ENCODE results near the gene RAB37. TPM values are rescaled to one million over a fixed set of nuclear protein-coding genes. Genes with fewer than 3 reads are reported as not detected.

RAB37 gene
- total and polyA plus RNA-seq, 4 experiments from 2014 or later, result 23.2 to 52.3 (median 36.8) TPM

DNA sequence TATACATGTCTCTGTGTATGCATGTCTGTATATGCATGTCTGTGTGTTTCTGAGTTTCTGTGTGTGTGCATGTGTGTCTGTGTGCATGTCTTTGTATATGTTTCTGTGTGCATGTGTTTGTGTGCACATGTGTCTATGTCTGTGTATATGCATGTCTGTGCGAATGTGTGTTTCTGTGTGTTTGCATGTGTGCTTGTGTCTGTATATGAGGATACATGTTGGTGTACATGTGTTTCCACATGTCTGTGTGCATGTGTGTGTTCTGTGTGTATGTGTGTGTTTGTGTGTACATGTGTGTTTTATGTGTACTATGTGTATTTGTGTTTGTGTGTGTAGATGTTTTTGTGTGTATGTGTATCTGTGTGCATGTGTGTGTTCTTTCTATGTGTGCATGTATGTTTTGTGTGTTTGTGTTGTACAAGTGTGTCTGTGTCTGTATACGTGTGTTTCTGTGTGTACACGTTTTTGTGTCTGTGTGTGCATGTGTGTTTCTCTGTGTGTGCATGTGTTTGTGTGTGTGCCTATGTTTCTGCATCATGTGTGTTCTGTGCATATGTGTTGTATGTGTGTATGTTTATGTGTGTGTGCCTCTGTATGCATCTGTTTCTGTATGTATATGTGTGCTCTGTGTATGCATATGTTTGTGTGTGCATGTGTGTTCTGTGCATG is 8.9 kb upstream of the RAB37 start:
- peaks cover 0 to 12% (median 6%) of the 10 kb centered on the region in 4 donors for H3K4me1 Mint-ChIP-seq
- CTCF ChIA-PET (ENCODE audit: partially characterized antibody), result no interaction called here
- no peak overlapping the region for H3K4me3 Mint-ChIP-seq
- no peaks in the 10 kb centered on the region for H3K9me3 ChIP-seq (ENCODE audit: control insufficient read depth in 1 of 2, low read length in 2 of 2)
- H3K9me3 Mint-ChIP-seq, result no peaks in the 10 kb centered on the region
- no peaks in the 10 kb centered on the region for H3K27me3 Mint-ChIP-seq
- POLR2A ChIA-PET (ENCODE audit: partially characterized antibody), result no interaction called here
- H3K27ac ChIP-seq (ENCODE audit: low read depth, low read length), result no peak overlapping the region
- H3K27ac Mint-ChIP-seq, result no peak overlapping the region
- peaks cover 32% of the 10 kb centered on the region for H3K4me1 ChIP-seq (ENCODE audit: insufficient read depth, low read length)
- H3K36me3 Mint-ChIP-seq, result no peaks in the 10 kb centered on the region
- intact Hi-C loops (cut with micrococcal nuclease), result no loop called here
- no peaks in the 10 kb centered on the region for H3K36me3 ChIP-seq (ENCODE audit: insufficient read depth, low read length)
- no peak overlapping the region for H3K4me3 ChIP-seq (ENCODE audit: low read length in 2 of 2)
- DNase-seq, result no peak
- no peaks in the 10 kb centered on the region for H3K27me3 ChIP-seq (ENCODE audit: insufficient read depth, low read length)

DNA sequence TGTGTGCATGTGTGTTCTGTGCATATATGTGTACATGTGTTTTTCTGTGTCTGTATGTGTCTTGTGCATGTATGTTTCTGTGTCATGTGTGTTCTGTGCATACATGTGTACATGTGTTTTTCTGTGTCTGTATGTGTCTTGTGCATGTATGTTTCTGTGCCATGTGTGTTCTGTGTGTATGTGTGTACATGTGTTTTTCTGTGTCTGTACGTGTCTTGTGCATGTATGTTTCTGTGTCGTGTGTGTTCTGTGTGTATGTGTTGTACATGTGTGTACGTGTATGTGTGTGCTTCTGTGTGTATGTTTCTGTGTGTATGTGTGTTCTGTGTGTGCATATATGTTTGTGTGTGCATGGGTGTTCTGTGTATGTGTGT is 8.4 kb upstream of the RAB37 start:
- Histone ChIP-seq H3K27ac (ENCODE audit: low read depth, low read length) (no peak overlapping the region), H3K4me1 (ENCODE audit: insufficient read depth, low read length) (peaks cover 32% of the 10 kb centered on the region), H3K4me3 (ENCODE audit: low read length in 2 of 2) (no peak overlapping the region), H3K36me3 (ENCODE audit: insufficient read depth, low read length) (no peaks in the 10 kb centered on the region), H3K9me3 (ENCODE audit: control insufficient read depth in 1 of 2, low read length in 2 of 2) (no peaks in the 10 kb centered on the region), H3K27me3 (ENCODE audit: insufficient read depth, low read length) (no peaks in the 10 kb centered on the region)
- no peak for DNase-seq
- no peaks in the 10 kb centered on the region for H3K27me3 Mint-ChIP-seq
- intact Hi-C loops (cut with micrococcal nuclease), result no loop called here
- ChIA-PET POLR2A (ENCODE audit: partially characterized antibody) (interaction anchor here (1.2 kb wide), 1 partner anchor 31 kb away, joined by 3 read pairs; no protein-coding TSS in a partner anchor), CTCF (ENCODE audit: partially characterized antibody) (interaction anchor here (1.0 to 2.6 kb wide), 2 partner anchors 10 to 71 kb away, joined by 3 to 10 read pairs; no protein-coding TSS in a partner anchor)
- H3K9me3 Mint-ChIP-seq, result no peaks in the 10 kb centered on the region
- peaks cover 0 to 12% (median 6%) of the 10 kb centered on the region in 4 donors for H3K4me1 Mint-ChIP-seq
- no peak overlapping the region for H3K4me3 Mint-ChIP-seq
- H3K27ac Mint-ChIP-seq, result no peak overlapping the region
- no peaks in the 10 kb centered on the region for H3K36me3 Mint-ChIP-seq

DNA sequence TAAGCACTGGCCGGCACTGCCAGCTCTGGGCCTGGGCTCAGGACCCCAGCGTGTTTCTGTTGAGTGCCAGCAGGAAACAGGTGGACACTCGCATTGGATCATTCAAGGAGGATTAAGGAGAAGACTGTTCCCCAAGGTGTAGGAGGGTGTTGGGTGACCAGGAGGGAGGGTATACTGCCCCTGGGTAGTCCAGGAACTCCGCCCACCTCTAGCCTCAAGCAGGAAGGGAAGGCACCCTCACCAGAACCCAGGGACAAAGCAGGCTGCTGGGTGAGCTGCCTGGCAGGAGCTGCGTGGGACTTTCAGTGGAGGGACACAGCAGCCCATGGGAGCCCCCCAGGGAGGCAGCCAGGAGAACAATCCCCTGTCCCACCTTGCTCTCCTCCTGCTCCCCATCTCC is 7.7 kb upstream of the RAB37 start:
- intact Hi-C loops (cut with micrococcal nuclease), result no loop called here
- peaks cover 32% of the 10 kb centered on the region for H3K4me1 ChIP-seq (ENCODE audit: insufficient read depth, low read length)
- no peaks in the 10 kb centered on the region for H3K36me3 ChIP-seq (ENCODE audit: insufficient read depth, low read length)
- no peaks in the 10 kb centered on the region for H3K27me3 ChIP-seq (ENCODE audit: insufficient read depth, low read length)
- H3K9me3 ChIP-seq (ENCODE audit: control insufficient read depth in 1 of 2, low read length in 2 of 2), result no peaks in the 10 kb centered on the region
- no peak overlapping the region for H3K27ac ChIP-seq (ENCODE audit: low read depth, low read length)
- H3K36me3 Mint-ChIP-seq, result no peaks in the 10 kb centered on the region
- H3K27me3 Mint-ChIP-seq, result no peaks in the 10 kb centered on the region
- H3K4me3 ChIP-seq (ENCODE audit: low read length in 2 of 2), result no peak overlapping the region
- H3K27ac Mint-ChIP-seq, result no peak overlapping the region
- CTCF ChIA-PET (ENCODE audit: partially characterized antibody), result interaction anchor here (1.0 to 2.6 kb wide), 3 partner anchors 9 to 72 kb away, joined by 3 to 10 read pairs (median 4); no protein-coding TSS in a partner anchor
- POLR2A ChIA-PET (ENCODE audit: partially characterized antibody), result interaction anchor here (0.7 to 1.8 kb wide), 4 partner anchors 9 to 30 kb away, joined by 3 to 5 read pairs (median 4); no protein-coding TSS in a partner anchor
- H3K9me3 Mint-ChIP-seq, result no peaks in the 10 kb centered on the region
- H3K4me1 Mint-ChIP-seq, result peaks cover 0 to 15% (median 8%) of the 10 kb centered on the region in 4 donors
- no peak for DNase-seq
- H3K4me3 Mint-ChIP-seq, result peak overlapping the region in 1 of 8 donors; percentile 15

DNA sequence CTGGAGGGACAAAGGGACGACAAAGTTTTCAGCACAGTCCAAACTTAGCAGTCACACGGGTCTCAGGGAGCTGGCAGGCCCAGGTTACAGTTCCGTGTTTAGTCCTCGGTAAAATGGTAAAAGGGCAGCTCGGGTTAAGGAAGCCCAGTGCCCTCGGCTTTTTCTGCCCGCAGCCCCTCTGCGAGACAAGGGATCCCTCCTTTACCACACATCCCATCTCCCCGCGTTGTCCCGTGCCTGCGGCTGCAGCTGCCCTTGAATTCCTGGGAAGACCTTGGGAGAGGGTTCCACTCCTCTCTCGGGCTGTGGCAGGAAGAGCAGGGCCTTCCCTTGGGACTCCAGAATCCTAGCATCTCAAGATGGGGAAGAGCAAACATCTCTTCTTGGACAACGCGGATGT is 7.2 kb upstream of the RAB37 start:
- ChIA-PET POLR2A (ENCODE audit: partially characterized antibody) (interaction anchor here (0.7 to 1.8 kb wide), 5 partner anchors 8 to 30 kb away, joined by 3 to 6 read pairs (median 4); no protein-coding TSS in a partner anchor), CTCF (ENCODE audit: partially characterized antibody) (interaction anchor here (1.3 to 2.6 kb wide), 2 partner anchors 16 to 73 kb away, joined by 4 to 10 read pairs; no protein-coding TSS in a partner anchor)
- Mint-ChIP-seq H3K36me3 (no peaks in the 10 kb centered on the region), H3K4me3 (peak overlapping the region in 2 of 8 donors; percentile 45 to 46), H3K4me1 (peaks cover 0 to 17% (median 12%) of the 10 kb centered on the region in 4 donors), H3K27ac (peak overlapping the region in 3 of 7 donors; percentile 31 to 68 (median 52)), H3K27me3 (no peaks in the 10 kb centered on the region), H3K9me3 (no peaks in the 10 kb centered on the region)
- peaks cover 32% of the 10 kb centered on the region for H3K4me1 ChIP-seq (ENCODE audit: insufficient read depth, low read length)
- intact Hi-C loops (cut with micrococcal nuclease), result loop anchor here (10.0 kb wide), 1 partner anchor 355 kb away; no protein-coding TSS in a partner anchor
- H3K4me3 ChIP-seq (ENCODE audit: low read length in 2 of 2), result no peak overlapping the region
- H3K9me3 ChIP-seq (ENCODE audit: control insufficient read depth in 1 of 2, low read length in 2 of 2), result no peaks in the 10 kb centered on the region
- no peak overlapping the region for H3K27ac ChIP-seq (ENCODE audit: low read depth, low read length)
- DNase-seq, result no peak
- no peaks in the 10 kb centered on the region for H3K36me3 ChIP-seq (ENCODE audit: insufficient read depth, low read length)
- H3K27me3 ChIP-seq (ENCODE audit: insufficient read depth, low read length), result no peaks in the 10 kb centered on the region

DNA sequence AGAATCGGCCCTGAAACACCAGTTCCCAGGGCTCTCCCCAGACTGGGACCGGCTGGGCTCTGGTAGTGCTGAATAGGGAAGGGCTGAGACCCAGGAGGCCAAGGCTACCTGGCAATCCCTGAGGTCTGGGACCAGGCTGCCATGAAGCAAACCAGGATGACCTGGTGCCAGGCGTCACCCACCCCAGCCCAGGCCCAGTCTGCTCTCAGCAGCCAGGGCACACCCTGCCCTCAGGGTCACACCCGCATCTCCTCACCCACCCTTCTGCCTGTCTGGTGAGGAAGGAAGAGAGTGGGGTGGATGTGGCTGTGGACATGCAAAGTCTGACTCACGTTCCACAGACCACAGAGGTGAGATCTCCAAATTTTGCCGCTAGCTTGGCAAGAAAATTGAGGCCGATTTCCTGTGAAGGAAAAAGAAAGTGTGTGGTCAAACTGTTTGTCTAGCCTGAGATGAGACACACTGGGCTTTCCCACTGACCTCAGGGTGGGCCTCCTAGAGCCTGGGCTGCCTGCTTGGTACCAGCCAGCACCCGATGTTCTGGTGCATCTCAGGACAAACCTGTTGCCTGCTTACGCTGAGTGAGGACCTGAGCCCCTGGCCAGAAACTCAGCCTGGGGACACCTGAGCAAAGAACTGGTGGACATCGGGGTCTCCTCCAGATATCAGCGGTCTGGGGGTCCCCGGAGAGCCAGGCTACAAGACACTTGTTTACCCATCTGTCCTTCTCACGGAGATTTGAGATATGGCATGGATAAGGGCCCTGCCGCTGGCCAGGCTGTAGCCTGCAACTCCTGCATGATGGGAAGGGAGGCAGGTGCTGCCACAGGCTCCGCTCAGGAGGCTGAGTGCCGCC is 6.3 kb upstream of the RAB37 start:
- no peaks in the 10 kb centered on the region for H3K36me3 Mint-ChIP-seq
- H3K9me3 Mint-ChIP-seq, result no peaks in the 10 kb centered on the region
- H3K27ac Mint-ChIP-seq, result peak overlapping the region in 3 of 7 donors; percentile 26 to 74 (median 42)
- POLR2A ChIA-PET (ENCODE audit: partially characterized antibody), result interaction anchor here (1.0 to 1.8 kb wide), 3 partner anchors 11 to 21 kb away, joined by 5 to 7 read pairs (median 6); no protein-coding TSS in a partner anchor
- Histone ChIP-seq H3K27ac (ENCODE audit: low read depth, low read length) (no peak overlapping the region), H3K27me3 (ENCODE audit: insufficient read depth, low read length) (no peaks in the 10 kb centered on the region), H3K36me3 (ENCODE audit: insufficient read depth, low read length) (no peaks in the 10 kb centered on the region), H3K9me3 (ENCODE audit: control insufficient read depth in 1 of 2, low read length in 2 of 2) (no peaks in the 10 kb centered on the region), H3K4me3 (ENCODE audit: low read length in 2 of 2) (no peak overlapping the region), H3K4me1 (ENCODE audit: insufficient read depth, low read length) (peaks cover 32% of the 10 kb centered on the region)
- intact Hi-C loops (cut with micrococcal nuclease), result loop anchor here (10.0 kb wide), 1 partner anchor 356 kb away; no protein-coding TSS in a partner anchor
- peak in 4 of 5 donors; percentile 60 to 83 (median 67) for DNase-seq
- H3K27me3 Mint-ChIP-seq, result no peaks in the 10 kb centered on the region
- CTCF ChIA-PET (ENCODE audit: partially characterized antibody), result interaction anchor here (1.3 to 2.6 kb wide), 2 partner anchors 15 to 73 kb away, joined by 4 to 10 read pairs; no protein-coding TSS in a partner anchor
- H3K4me3 Mint-ChIP-seq, result peak overlapping the region in 7 of 8 donors; percentile 11 to 80 (median 43)
- peaks cover 0 to 17% (median 12%) of the 10 kb centered on the region in 4 donors for H3K4me1 Mint-ChIP-seq

DNA sequence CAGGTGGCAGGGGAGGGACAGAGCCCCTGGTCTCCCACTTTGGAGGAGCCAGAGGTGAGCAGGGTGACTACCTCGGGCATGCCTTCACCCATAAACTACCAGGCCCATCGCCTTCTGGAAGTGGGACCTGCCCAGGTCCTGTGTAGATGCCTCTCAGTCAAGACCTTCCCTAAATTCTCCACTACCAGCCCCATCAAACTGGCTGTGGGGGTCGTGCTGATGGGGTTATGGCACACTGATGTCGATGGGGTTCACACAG is 5.8 kb upstream of the RAB37 start:
- DNase-seq, result no peak
- Mint-ChIP-seq H3K4me1 (peaks cover 3 to 19% (median 15%) of the 10 kb centered on the region in 4 donors), H3K4me3 (no peak overlapping the region), H3K9me3 (no peaks in the 10 kb centered on the region), H3K27ac (no peak overlapping the region), H3K36me3 (no peaks in the 10 kb centered on the region), H3K27me3 (no peaks in the 10 kb centered on the region)
- Histone ChIP-seq H3K36me3 (ENCODE audit: insufficient read depth, low read length) (no peaks in the 10 kb centered on the region), H3K4me3 (ENCODE audit: low read length in 2 of 2) (no peak overlapping the region), H3K27me3 (ENCODE audit: insufficient read depth, low read length) (no peaks in the 10 kb centered on the region), H3K27ac (ENCODE audit: low read depth, low read length) (no peak overlapping the region), H3K4me1 (ENCODE audit: insufficient read depth, low read length) (peaks cover 34% of the 10 kb centered on the region), H3K9me3 (ENCODE audit: control insufficient read depth in 1 of 2, low read length in 2 of 2) (no peaks in the 10 kb centered on the region)
- ChIA-PET CTCF (ENCODE audit: partially characterized antibody) (interaction anchor here (1.4 to 2.6 kb wide), 2 partner anchors 40 to 74 kb away, joined by 4 to 10 read pairs; no protein-coding TSS in a partner anchor), POLR2A (ENCODE audit: partially characterized antibody) (interaction anchor here (1.0 to 1.8 kb wide), 3 partner anchors 11 to 20 kb away, joined by 5 to 7 read pairs (median 6); no protein-coding TSS in a partner anchor)
- intact Hi-C loops (cut with micrococcal nuclease), result loop anchor here (10.0 kb wide), 1 partner anchor 356 kb away; no protein-coding TSS in a partner anchor

All from CD4-positive, alpha-beta memory T cell (primary cell).